Fibroblast of pulmonary artery (primary cell): Measurements from ENCODE around the gene HVCN1.

ENCODE experiments used
- DNase-seq: peaks from one replicate; pipeline ENCODE4 v3.0.0-alpha.2; 2010; ENCODE audit warnings: low read depth
- H3K4me3 ChIP-seq: replicated peaks from 2 replicates; pipeline ENCODE4 v1.5.1; 2011; ENCODE audit warnings: low read depth, mild to moderate bottlenecking, control low read depth, low read length, moderate library complexity
- CTCF ChIP-seq: IDR thresholded peaks from 2 replicates; pipeline ENCODE4 v1.5.1; 2011; ENCODE audit warnings: mild to moderate bottlenecking, control low read depth, low read length, inconsistent platforms; ENCODE audit errors: missing control alignments

Gene HVCN1

GRCh38 chr12:110699591-110700445 is 10.9 kb upstream of the HVCN1 start:
- DNase-seq, result no peak
- no peak overlapping the region for H3K4me3 ChIP-seq
- TF ChIP-seq CTCF, result peak; percentile 4

GRCh38 chr12:110698171-110698902 is 9.4 kb upstream of the HVCN1 start:
- H3K4me3 ChIP-seq, result no peak overlapping the region
- peak; percentile 79 for TF ChIP-seq CTCF

GRCh38 chr12:110697236-110697635 is 8.3 kb upstream of the HVCN1 start:
- no peak overlapping the region for H3K4me3 ChIP-seq
- no peak for TF ChIP-seq CTCF
- no peak for DNase-seq

More at GRCh38 chr12:110698171-110698902, 9.4 kb upstream of the HVCN1 start:
- peak; percentile 92 for DNase-seq

DNA sequence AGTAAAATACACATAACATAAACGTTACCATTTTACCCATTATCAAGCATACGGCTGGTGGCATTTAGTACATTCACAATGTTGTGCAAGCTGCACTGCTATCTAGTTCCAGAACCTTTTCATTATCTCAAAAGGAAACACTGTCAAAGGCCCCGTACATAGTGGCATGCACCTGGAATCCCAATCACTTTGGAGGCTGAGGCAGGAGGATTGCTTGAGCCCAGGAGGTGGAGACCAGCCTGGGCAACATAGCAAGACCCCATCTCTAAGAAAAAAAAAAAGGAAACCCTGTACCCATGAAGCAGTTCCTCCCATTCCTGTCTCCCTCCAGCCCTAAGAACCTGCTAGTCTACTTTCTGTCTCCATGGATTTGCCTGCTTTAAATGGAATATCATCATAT is 7.4 kb upstream of the HVCN1 start:
- DNase-seq, result no peak
- H3K4me3 ChIP-seq, result no peak overlapping the region
- no peak for TF ChIP-seq CTCF

GRCh38 chr12:110694330-110694901 is 5.5 kb upstream of the HVCN1 start:
- no peak for DNase-seq

DNA sequence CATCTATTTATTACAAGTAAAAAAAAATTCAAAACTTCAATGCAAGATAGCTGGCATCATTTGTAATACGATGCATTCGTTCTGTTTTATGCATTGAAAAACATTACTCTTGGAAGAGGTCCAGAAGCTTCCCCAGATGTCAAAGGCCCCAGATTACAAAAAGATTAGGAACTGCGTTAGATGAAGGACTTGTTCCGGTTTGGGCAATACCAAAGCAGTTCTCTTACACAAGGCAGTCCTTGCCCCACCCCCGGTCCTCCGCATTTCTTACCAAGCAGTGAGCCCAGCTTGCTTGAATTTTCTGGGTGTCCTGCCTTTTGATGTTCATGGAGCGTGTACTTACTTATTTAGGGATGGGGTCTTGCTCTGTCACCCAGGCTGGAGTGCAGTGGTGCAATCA is 4.8 kb upstream of the HVCN1 start:
- no peak for TF ChIP-seq CTCF
- DNase-seq, result no peak
- no peak overlapping the region for H3K4me3 ChIP-seq

More at GRCh38 chr12:110694330-110694901, 5.5 kb upstream of the HVCN1 start:
- TF ChIP-seq CTCF, result no peak
- no peak overlapping the region for H3K4me3 ChIP-seq
